ENCODE measurements around the gene BTG4.

DNA sequence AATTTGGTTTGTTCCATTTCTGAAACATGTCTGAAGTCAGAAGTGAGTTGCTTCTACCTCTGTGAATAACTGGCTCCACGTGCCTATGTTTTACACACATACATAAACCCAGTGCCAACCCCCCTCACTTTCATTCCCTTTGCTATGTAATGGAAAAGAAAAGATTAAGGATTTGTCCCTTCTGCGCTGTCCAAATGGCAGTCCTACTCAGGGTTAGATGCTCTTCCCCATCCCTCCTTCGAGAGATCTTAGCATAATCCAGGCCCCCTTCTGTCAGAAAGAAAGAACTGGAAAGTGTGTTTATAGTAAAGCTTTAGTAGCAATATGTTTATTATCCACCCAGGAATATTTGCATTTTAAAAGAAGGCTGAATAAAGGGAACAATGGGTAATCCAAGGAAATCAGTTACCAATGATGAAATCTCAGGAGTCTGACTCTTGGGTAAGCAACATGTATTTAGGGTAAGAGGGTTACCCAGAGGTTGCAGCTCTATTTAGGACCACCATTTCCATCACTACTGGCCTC is 25.2 kb upstream of the BTG4 start:
- TF ChIP-seq, protein P1, sequence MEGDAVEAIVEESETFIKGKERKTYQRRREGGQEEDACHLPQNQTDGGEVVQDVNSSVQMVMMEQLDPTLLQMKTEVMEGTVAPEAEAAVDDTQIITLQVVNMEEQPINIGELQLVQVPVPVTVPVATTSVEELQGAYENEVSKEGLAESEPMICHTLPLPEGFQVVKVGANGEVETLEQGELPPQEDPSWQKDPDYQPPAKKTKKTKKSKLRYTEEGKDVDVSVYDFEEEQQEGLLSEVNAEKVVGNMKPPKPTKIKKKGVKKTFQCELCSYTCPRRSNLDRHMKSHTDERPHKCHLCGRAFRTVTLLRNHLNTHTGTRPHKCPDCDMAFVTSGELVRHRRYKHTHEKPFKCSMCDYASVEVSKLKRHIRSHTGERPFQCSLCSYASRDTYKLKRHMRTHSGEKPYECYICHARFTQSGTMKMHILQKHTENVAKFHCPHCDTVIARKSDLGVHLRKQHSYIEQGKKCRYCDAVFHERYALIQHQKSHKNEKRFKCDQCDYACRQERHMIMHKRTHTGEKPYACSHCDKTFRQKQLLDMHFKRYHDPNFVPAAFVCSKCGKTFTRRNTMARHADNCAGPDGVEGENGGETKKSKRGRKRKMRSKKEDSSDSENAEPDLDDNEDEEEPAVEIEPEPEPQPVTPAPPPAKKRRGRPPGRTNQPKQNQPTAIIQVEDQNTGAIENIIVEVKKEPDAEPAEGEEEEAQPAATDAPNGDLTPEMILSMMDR (IDR thresholded peaks at IDR 0.05): no peak
- no peak for TF ChIP-seq EP300 (IDR thresholded peaks at IDR 0.05)
